GM18511 (cell line): ENCODE data around the gene BCKDHA.
"Not testable (repeated sequence)": the region's sequence is repeated elsewhere in the genome, so short reads cannot be mapped to it uniquely, and the experiment has no call there.

ENCODE experiments used
- ATAC-seq: cut with Tn5 transposase; IDR thresholded peaks from one replicate; pipeline ENCODE4 v1.9.1; 2021; ENCODE audit warnings: mild to moderate bottlenecking, moderate library complexity; ENCODE audit not compliant: unreplicated experiment

Gene BCKDHA

GRCh38 chr19:41442473-41443355, 45.1 kb downstream of the BCKDHA start, which contains the start of gene ERICH4:
Gene ERICH4, plus strand, starts transcription at chr19:41443156. Its CDS starts 14 bp downstream, at chr19:41443170.
- no peak for ATAC-seq

GRCh38 chr19:41443813-41444455, 46.3 kb downstream of the BCKDHA start:
- no peak for ATAC-seq

GRCh38 chr19:41445575-41445974, 48.0 kb downstream of the BCKDHA start:
- ATAC-seq = no peak

GRCh38 chr19:41447732-41448332, 50.2 kb downstream of the BCKDHA start:
- no peak for ATAC-seq

GRCh38 chr19:41449079-41449864, 51.7 kb downstream of the BCKDHA start:
- ATAC-seq = no peak

GRCh38 chr19:41449865-41450178, 52.2 kb downstream of the BCKDHA start:
- ATAC-seq = no peak

- ATAC-seq = no peak
Observed at GRCh38 chr19:41452584-41453275, 55.1 kb downstream of the BCKDHA start.

- ATAC-seq = no peak
Observed at GRCh38 chr19:41455936-41456335, 58.3 kb downstream of the BCKDHA start.

GRCh38 chr19:41456342-41456918, 58.8 kb downstream of the BCKDHA start:
- ATAC-seq = no peak

- ATAC-seq = no peak
Observed at GRCh38 chr19:41457241-41457640, 59.6 kb downstream of the BCKDHA start.

- no peak for ATAC-seq
Observed at GRCh38 chr19:41462497-41462896, 64.9 kb downstream of the BCKDHA start.

GRCh38 chr19:41463257-41464256, 65.9 kb downstream of the BCKDHA start:
- not testable (repeated sequence) for ATAC-seq
